Nephron (organoid): Measurements from ENCODE around the gene ZNF433.

ENCODE experiments used
- H3K27ac Mint-ChIP-seq, 3 experiments: 2 replicates each; pipeline ENCODE4 v1.8.0; 2020; ENCODE audit warnings: mixed read lengths in 3 of 3, mild to moderate bottlenecking in 2 of 3, moderate library complexity in 1 of 3
- H3K27me3 Mint-ChIP-seq: 2 replicates; pipeline ENCODE4 v1.8.0; 2021; ENCODE audit warnings: low read depth, mild to moderate bottlenecking, moderate library complexity, mixed read lengths
- H3K36me3 Mint-ChIP-seq: 2 replicates; pipeline ENCODE4 v1.8.0; 2020; ENCODE audit warnings: low read depth, mixed read lengths
- H3K4me1 Mint-ChIP-seq: 2 replicates; pipeline ENCODE4 v1.8.0; 2020; ENCODE audit warnings: mixed read lengths
- H3K4me3 Mint-ChIP-seq, 3 experiments: 2 replicates each; pipeline ENCODE4 v1.8.0; 2020; ENCODE audit warnings: mild to moderate bottlenecking in 3 of 3, mixed read lengths in 3 of 3, moderate library complexity in 2 of 3
- H3K9me3 Mint-ChIP-seq: 2 replicates; pipeline ENCODE4 v1.8.0; 2020; ENCODE audit warnings: mixed read lengths
- TF ChIP-seq, protein P1 (sequence below), 3 experiments: fragments of 200-600 bp; sonication (generic); IDR thresholded peaks; one replicate each; pipeline ENCODE4 v1.5.0; 2021; ENCODE audit warnings: antibody characterized with exemption in 3 of 3; ENCODE audit not compliant: unreplicated experiment in 3 of 3

Gene ZNF433

GRCh38 chr19:12042893-12043292, 7.4 kb upstream of the ZNF433 start:
- H3K9me3 Mint-ChIP-seq, result peaks cover 52% of the 10 kb centered on the region
- H3K36me3 Mint-ChIP-seq, result peaks cover 69% of the 10 kb centered on the region
- TF ChIP-seq, protein P1, sequence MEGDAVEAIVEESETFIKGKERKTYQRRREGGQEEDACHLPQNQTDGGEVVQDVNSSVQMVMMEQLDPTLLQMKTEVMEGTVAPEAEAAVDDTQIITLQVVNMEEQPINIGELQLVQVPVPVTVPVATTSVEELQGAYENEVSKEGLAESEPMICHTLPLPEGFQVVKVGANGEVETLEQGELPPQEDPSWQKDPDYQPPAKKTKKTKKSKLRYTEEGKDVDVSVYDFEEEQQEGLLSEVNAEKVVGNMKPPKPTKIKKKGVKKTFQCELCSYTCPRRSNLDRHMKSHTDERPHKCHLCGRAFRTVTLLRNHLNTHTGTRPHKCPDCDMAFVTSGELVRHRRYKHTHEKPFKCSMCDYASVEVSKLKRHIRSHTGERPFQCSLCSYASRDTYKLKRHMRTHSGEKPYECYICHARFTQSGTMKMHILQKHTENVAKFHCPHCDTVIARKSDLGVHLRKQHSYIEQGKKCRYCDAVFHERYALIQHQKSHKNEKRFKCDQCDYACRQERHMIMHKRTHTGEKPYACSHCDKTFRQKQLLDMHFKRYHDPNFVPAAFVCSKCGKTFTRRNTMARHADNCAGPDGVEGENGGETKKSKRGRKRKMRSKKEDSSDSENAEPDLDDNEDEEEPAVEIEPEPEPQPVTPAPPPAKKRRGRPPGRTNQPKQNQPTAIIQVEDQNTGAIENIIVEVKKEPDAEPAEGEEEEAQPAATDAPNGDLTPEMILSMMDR (IDR thresholded peaks at IDR 0.05; ENCODE audit: unreplicated experiment in 3 of 3), result no peak
- no peaks in the 10 kb centered on the region for H3K27me3 Mint-ChIP-seq
- H3K4me3 Mint-ChIP-seq, result no peak overlapping the region
- H3K27ac Mint-ChIP-seq, result no peak overlapping the region
- H3K4me1 Mint-ChIP-seq, result no peaks in the 10 kb centered on the region

GRCh38 chr19:12034620-12035019, 859 bp downstream of the ZNF433 start:
- H3K27ac Mint-ChIP-seq, result peak overlapping the region; percentile 74 to 83 (median 83)
- H3K9me3 Mint-ChIP-seq, result peaks cover 26% of the 10 kb centered on the region
- peaks cover 18% of the 10 kb centered on the region for H3K4me1 Mint-ChIP-seq
- H3K36me3 Mint-ChIP-seq, result peaks cover 73% of the 10 kb centered on the region
- peak overlapping the region; percentile 81 to 84 (median 81) for H3K4me3 Mint-ChIP-seq
- TF ChIP-seq, protein P1 (IDR thresholded peaks at IDR 0.05; ENCODE audit: unreplicated experiment in 3 of 3), result no peak
- peaks cover 4% of the 10 kb centered on the region for H3K27me3 Mint-ChIP-seq

- H3K27me3 Mint-ChIP-seq, result peaks cover 4% of the 10 kb centered on the region
- H3K4me3 Mint-ChIP-seq, result peak overlapping the region; percentile 81 to 84 (median 81)
- H3K36me3 Mint-ChIP-seq, result peaks cover 74% of the 10 kb centered on the region
- H3K4me1 Mint-ChIP-seq, result peaks cover 18% of the 10 kb centered on the region
- H3K27ac Mint-ChIP-seq, result peak overlapping the region; percentile 74 to 83 (median 83)
- TF ChIP-seq, protein P1 (IDR thresholded peaks at IDR 0.05; ENCODE audit: unreplicated experiment in 3 of 3), result no peak
- H3K9me3 Mint-ChIP-seq, result peaks cover 29% of the 10 kb centered on the region
Measured at GRCh38 chr19:12034198-12034597, 1.3 kb downstream of the ZNF433 start.

GRCh38 chr19:12015753-12016116, 19.7 kb downstream of the ZNF433 start:
- Mint-ChIP-seq H3K36me3 (peaks cover 95% of the 10 kb centered on the region), H3K27ac (no peak overlapping the region), H3K9me3 (peaks cover 68% of the 10 kb centered on the region), H3K27me3 (no peaks in the 10 kb centered on the region), H3K4me1 (no peaks in the 10 kb centered on the region), H3K4me3 (no peak overlapping the region)
- TF ChIP-seq, protein P1 (IDR thresholded peaks at IDR 0.05; ENCODE audit: unreplicated experiment in 3 of 3), result no peak

DNA sequence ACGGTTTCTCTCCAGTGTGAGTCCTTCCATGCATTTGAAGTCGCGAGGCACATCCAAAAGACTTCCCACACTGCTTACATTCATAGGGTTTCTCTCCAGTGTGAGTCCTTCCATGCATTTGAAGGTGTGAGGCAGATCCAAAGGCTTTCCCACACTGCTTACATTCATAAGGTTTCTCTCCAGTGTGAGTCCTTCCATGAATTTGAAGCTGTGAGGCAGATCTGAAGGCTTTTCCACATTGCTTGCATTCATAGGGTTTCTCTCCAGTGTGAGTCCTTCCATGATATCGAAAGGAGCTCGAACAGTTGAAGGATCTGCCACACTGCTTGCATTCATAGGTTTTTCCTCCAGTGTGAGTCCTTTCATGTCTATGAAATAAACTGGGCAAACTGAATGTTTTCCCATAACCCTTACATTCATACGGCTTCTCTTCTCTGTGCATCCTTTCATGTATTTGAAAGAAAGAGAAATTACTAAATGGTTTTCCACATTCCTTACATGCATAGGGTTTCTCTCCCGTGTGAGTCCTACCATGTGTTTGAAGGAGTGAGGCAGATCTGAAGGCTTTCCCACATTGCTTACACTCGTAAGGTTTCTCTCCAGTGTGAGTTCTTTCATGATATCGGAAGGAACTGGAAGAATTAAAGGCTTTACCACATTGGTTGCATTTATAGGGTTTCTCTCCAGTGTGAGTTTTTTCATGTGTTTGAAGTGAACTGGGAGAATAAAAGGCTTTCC, 20.3 kb downstream of the ZNF433 start:
- no peaks in the 10 kb centered on the region for H3K4me1 Mint-ChIP-seq
- H3K9me3 Mint-ChIP-seq, result peaks cover 70% of the 10 kb centered on the region
- no peaks in the 10 kb centered on the region for H3K27me3 Mint-ChIP-seq
- no peak overlapping the region for H3K27ac Mint-ChIP-seq
- H3K36me3 Mint-ChIP-seq, result peaks cover 94% of the 10 kb centered on the region
- no peak overlapping the region for H3K4me3 Mint-ChIP-seq
- TF ChIP-seq, protein P1 (IDR thresholded peaks at IDR 0.05; ENCODE audit: unreplicated experiment in 3 of 3), result no peak
